Keratinocyte (primary cell): ENCODE measurements around the gene HIGD2B.
"Not testable (repeated sequence)": the region's sequence is repeated elsewhere in the genome, so short reads cannot be mapped to it uniquely, and the experiment has no call there.

Source experiments
- CTCF ChIP-seq, 3 experiments: IDR thresholded peaks in 1 of 3; conservative IDR thresholded peaks in 1 of 3; optimal IDR thresholded peaks in 1 of 3; 2 replicates in 2 of 3; 3 replicates in 1 of 3; pipeline versions ENCODE3 to v1.5.1; 2011; ENCODE audit warnings: low read length in 3 of 3, mild to moderate bottlenecking in 3 of 3, moderate library complexity in 2 of 3, control low read depth in 1 of 3, inconsistent platforms in 1 of 3; ENCODE audit not compliant: insufficient read depth in 2 of 3; ENCODE audit errors: extremely low read depth in 1 of 3
- EZH2 ChIP-seq: IDR thresholded peaks from one replicate; pipeline ENCODE4 v1.6.1; 2012; ENCODE audit warnings: inconsistent platforms, mild to moderate bottlenecking, low read length, moderate library complexity

GRCh38 chr15:72636519-72637282, 49.3 kb downstream of the HIGD2B start:
- not testable (repeated sequence) for TF ChIP-seq CTCF (optimal IDR thresholded peaks at IDR 0.05 in 1 of 3, IDR thresholded peaks at IDR 0.05 in 1 of 3, conservative IDR thresholded peaks at IDR 0.05 in 1 of 3; ENCODE audit: extremely low read depth in 1 of 3, insufficient read depth in 2 of 3, low read length in 3 of 3); EZH2
